MM.1S (cell line): Measurements from ENCODE around the gene CADM2.

Experiments
- DNase-seq: peaks from one replicate; pipeline ENCODE4 v3.0.0-alpha.2; 2015
- H2AFZ ChIP-seq: fragments of 300-600 bp; sonication (generic); 2 replicates; pipeline ENCODE4 v1.6.0; 2016; ENCODE audit warnings: antibody characterized with exemption, low read length
- H3F3A ChIP-seq: fragments of 300-600 bp; sonication (generic); 2 replicates; pipeline ENCODE4 v1.6.1; 2016; ENCODE audit warnings: mild to moderate bottlenecking, antibody characterized with exemption, low read length, moderate library complexity, mixed read lengths; ENCODE audit not compliant: insufficient read depth
- H3K27ac ChIP-seq: fragments of 300-600 bp; sonication (generic); 2 replicates; pipeline ENCODE4 v1.5.1; 2016; ENCODE audit warnings: mild to moderate bottlenecking, low read length
- H3K27me3 ChIP-seq: fragments of 300-600 bp; sonication (generic); replicated peaks from 2 replicates; pipeline ENCODE4 v1.6.0; 2016; ENCODE audit warnings: low read length; ENCODE audit not compliant: insufficient read depth
- H3K36me3 ChIP-seq: fragments of 300-600 bp; sonication (generic); replicated peaks from 2 replicates; pipeline ENCODE4 v1.6.1; 2016; ENCODE audit warnings: mild to moderate bottlenecking, low read length, mixed read lengths; ENCODE audit not compliant: insufficient read depth
- H3K4me1 ChIP-seq: fragments of 300-600 bp; sonication (generic); 2 replicates; pipeline ENCODE4 v1.6.1; 2016; ENCODE audit warnings: low read length, mixed read lengths
- H3K4me2 ChIP-seq: fragments of 300-600 bp; sonication (generic); 2 replicates; pipeline ENCODE4 v1.6.0; 2016; ENCODE audit warnings: low read depth, low read length
- H3K4me3 ChIP-seq: fragments of 300-600 bp; sonication (generic); 2 replicates; pipeline ENCODE4 v1.5.1; 2016; ENCODE audit warnings: low read length, mixed read lengths
- H3K79me2 ChIP-seq: fragments of 300-600 bp; sonication (generic); 2 replicates; pipeline ENCODE4 v1.6.1; 2016; ENCODE audit warnings: mixed run types, low read length, mixed read lengths
- H3K9ac ChIP-seq: fragments of 300-600 bp; sonication (generic); 2 replicates; pipeline ENCODE4 v1.6.1; 2016; ENCODE audit warnings: low read length, mixed read lengths
- H3K9me2 ChIP-seq: fragments of 300-600 bp; sonication (generic); replicated peaks from 2 replicates; pipeline ENCODE4 v1.6.1; 2016; ENCODE audit warnings: mild to moderate bottlenecking, low read length, mixed read lengths; ENCODE audit not compliant: insufficient read depth
- H3K9me3 ChIP-seq: fragments of 300-600 bp; sonication (generic); replicated peaks from 2 replicates; pipeline ENCODE4 v1.6.1; 2016; ENCODE audit warnings: mild to moderate bottlenecking, low read length, mixed read lengths; ENCODE audit not compliant: insufficient read depth
- H4K20me1 ChIP-seq: fragments of 300-600 bp; sonication (generic); 2 replicates; pipeline ENCODE4 v1.6.1; 2016; ENCODE audit warnings: mild to moderate bottlenecking, low read length, moderate library complexity, mixed read lengths; ENCODE audit not compliant: insufficient read depth
- EZH2 ChIP-seq: fragments of 300-600 bp; sonication (generic); optimal IDR thresholded peaks from 2 replicates; pipeline ENCODE3; 2017; ENCODE audit warnings: low read depth, mild to moderate bottlenecking, antibody characterized with exemption, low read length, mixed read lengths
- EZH2phosphoT487 ChIP-seq: fragments of 300-600 bp; sonication (generic); IDR thresholded peaks from 2 replicates; pipeline ENCODE4 v1.6.1; 2018; ENCODE audit warnings: antibody characterized with exemption, low read length
- TF ChIP-seq, protein P1 (sequence below): fragments of 300-600 bp; sonication (generic); IDR thresholded peaks from 2 replicates; pipeline ENCODE4 v1.5.1; 2016; ENCODE audit warnings: antibody characterized with exemption, low read length, mixed read lengths

Gene CADM2

DNA sequence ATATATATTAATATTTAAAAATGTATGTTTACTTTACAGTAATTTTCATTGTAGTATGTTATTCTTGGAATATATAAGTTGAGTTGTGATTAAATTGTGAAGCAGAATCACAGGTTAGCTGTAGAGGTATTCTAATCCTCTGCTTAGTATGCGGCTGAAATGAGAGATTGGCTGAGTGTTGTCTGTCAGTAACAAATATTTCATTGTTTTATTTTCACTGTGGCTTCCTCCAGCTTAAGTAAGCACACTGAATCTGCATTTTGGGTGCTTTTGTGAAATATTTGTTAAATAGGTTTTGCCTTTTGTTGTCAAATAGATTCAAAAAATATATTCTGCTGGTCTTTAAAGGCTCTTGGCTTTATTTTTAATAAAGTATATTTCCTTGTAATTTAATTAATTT is 357.5 kb downstream of the CADM2 start:
- DNase-seq: no peak
- Histone ChIP-seq H2AFZ (no peak overlapping the region), H3K27ac (no peak overlapping the region), H3K9me3 (no peaks in the 10 kb centered on the region), H4K20me1 (no peaks in the 10 kb centered on the region), H3K36me3 (no peaks in the 10 kb centered on the region), H3K4me2 (no peak overlapping the region), H3K27me3 (no peaks in the 10 kb centered on the region), H3K9ac (no peak overlapping the region), H3K9me2 (no peaks in the 10 kb centered on the region), H3K4me1 (no peaks in the 10 kb centered on the region), H3K4me3 (no peak overlapping the region), H3K79me2 (no peaks in the 10 kb centered on the region), H3F3A (no peaks in the 10 kb centered on the region)
- TF ChIP-seq EZH2: no peak
- TF ChIP-seq, protein P1, sequence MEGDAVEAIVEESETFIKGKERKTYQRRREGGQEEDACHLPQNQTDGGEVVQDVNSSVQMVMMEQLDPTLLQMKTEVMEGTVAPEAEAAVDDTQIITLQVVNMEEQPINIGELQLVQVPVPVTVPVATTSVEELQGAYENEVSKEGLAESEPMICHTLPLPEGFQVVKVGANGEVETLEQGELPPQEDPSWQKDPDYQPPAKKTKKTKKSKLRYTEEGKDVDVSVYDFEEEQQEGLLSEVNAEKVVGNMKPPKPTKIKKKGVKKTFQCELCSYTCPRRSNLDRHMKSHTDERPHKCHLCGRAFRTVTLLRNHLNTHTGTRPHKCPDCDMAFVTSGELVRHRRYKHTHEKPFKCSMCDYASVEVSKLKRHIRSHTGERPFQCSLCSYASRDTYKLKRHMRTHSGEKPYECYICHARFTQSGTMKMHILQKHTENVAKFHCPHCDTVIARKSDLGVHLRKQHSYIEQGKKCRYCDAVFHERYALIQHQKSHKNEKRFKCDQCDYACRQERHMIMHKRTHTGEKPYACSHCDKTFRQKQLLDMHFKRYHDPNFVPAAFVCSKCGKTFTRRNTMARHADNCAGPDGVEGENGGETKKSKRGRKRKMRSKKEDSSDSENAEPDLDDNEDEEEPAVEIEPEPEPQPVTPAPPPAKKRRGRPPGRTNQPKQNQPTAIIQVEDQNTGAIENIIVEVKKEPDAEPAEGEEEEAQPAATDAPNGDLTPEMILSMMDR: no peak
- TF ChIP-seq EZH2phosphoT487: no peak

DNA sequence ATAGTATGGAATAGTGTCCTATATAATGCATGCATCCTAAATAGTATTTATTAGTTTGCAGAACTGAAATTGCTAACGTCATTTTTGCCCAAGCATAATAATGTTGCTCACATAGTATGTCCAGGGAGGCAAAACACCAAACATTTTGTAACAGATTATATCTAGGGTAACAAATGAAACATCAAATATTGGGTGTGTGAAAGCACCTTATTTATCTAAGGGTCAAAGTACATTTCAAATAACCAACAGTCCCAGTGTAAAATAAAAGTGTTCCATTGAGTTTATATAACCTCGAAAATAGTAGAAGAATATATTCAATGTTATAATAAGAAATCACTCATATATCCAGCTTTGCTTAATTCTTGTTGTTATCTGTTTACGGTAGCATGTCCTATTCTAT is 363.1 kb downstream of the CADM2 start:
- no peak overlapping the region for H3K4me3 ChIP-seq
- no peaks in the 10 kb centered on the region for H3K9me2 ChIP-seq
- H3K27me3 ChIP-seq: no peaks in the 10 kb centered on the region
- TF ChIP-seq EZH2: no peak
- TF ChIP-seq EZH2phosphoT487: no peak
- TF ChIP-seq, protein P1: no peak
- no peaks in the 10 kb centered on the region for H3K79me2 ChIP-seq
- H3F3A ChIP-seq: no peaks in the 10 kb centered on the region
- H3K4me2 ChIP-seq: no peak overlapping the region
- no peaks in the 10 kb centered on the region for H3K9me3 ChIP-seq
- no peaks in the 10 kb centered on the region for H4K20me1 ChIP-seq
- no peak overlapping the region for H2AFZ ChIP-seq
- H3K4me1 ChIP-seq: no peaks in the 10 kb centered on the region
- no peak overlapping the region for H3K27ac ChIP-seq
- no peaks in the 10 kb centered on the region for H3K36me3 ChIP-seq
- H3K9ac ChIP-seq: no peak overlapping the region
- no peak for DNase-seq

DNA sequence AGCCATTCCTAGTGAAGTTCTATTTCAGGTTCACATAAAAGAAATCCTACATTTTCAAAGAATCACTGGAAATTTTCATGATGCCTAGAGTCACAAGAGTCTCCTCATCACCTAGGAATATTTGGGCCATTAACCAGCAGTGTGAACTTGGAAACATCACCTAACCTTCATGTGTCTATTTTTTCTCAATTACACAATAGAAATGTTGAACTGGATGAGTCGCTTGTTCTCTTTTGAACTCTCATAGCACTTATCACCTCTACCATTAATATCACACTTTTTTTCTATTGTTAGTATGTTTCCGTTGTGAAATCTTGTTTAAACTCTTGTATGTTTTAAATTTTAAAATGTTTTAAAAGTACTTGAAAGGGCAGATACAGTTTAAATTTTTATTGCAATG is 371.3 kb downstream of the CADM2 start:
- Histone ChIP-seq H3K4me1 (no peaks in the 10 kb centered on the region), H3F3A (no peaks in the 10 kb centered on the region), H3K27ac (no peak overlapping the region), H3K4me2 (no peak overlapping the region), H4K20me1 (no peaks in the 10 kb centered on the region), H3K79me2 (no peaks in the 10 kb centered on the region), H3K9me2 (no peaks in the 10 kb centered on the region), H3K36me3 (no peaks in the 10 kb centered on the region), H3K9ac (no peak overlapping the region), H3K27me3 (no peaks in the 10 kb centered on the region), H3K9me3 (no peaks in the 10 kb centered on the region), H3K4me3 (no peak overlapping the region), H2AFZ (no peak overlapping the region)
- no peak for DNase-seq
- TF ChIP-seq EZH2 (no peak), EZH2phosphoT487 (no peak)
- TF ChIP-seq, protein P1: no peak
